ENCODE results near the gene TXNRD3. TPM values are rescaled to one million over a fixed set of nuclear protein-coding genes. Genes with fewer than 3 reads are reported as not detected.

TXNRD3 gene
- total and polyA plus RNA-seq, 2 donors from 2014 or later = 10.8 to 12.1 TPM

DNA sequence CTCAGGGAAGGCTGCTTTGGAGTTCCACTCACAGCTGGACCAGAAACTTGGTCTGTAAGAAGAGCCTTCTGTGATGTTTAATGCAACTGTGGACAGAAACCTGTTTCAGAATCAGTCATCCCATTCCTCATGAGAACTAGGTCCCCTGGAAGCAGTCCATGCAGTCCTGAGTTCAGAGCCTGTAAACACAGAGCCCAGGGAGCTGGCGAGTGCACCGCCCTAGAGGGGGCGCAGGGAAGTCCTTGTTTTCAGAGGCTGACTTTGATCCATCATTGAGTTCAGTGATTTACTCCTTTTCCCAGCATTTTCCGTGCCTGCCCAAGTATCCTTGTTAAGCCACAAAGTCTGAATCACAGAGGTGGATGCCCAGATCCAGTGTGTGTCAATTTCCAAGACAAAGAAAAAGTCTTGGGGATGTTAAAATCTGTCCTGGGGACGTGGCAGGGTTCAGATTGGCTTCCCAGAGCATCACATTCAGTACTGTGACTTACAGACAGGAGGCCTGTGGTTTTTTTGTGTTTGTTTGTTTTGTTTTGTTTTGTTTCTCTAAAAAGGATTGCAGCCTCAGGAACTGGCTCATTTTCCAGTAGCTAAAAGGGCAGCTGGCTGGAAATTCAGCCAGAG lies 9.8 kb upstream of the TXNRD3 start:
- Histone ChIP-seq H3K9me3 (ENCODE audit: control insufficient read depth in 2 of 3, insufficient read depth in 1 of 3, low read length in 3 of 3) (no peaks in the 10 kb centered on the region), H3K4me3 (ENCODE audit: low read length in 3 of 3) (no peak overlapping the region), H3K27me3 (ENCODE audit: control insufficient read depth, insufficient read depth, low read length) (no peaks in the 10 kb centered on the region), H3K9ac (ENCODE audit: low read length in 3 of 3) (no peak overlapping the region), H3K36me3 (ENCODE audit: control insufficient read depth in 2 of 3, insufficient read depth in 3 of 3, low read length in 3 of 3) (no peaks in the 10 kb centered on the region), H3K4me1 (ENCODE audit: control insufficient read depth in 2 of 3, insufficient read depth in 2 of 3, low read depth in 1 of 3, low read length in 3 of 3) (no peaks in the 10 kb centered on the region), H3K27ac (ENCODE audit: low read depth in 2 of 2, low read length in 2 of 2) (no peak overlapping the region)
- TF ChIP-seq, protein P1, sequence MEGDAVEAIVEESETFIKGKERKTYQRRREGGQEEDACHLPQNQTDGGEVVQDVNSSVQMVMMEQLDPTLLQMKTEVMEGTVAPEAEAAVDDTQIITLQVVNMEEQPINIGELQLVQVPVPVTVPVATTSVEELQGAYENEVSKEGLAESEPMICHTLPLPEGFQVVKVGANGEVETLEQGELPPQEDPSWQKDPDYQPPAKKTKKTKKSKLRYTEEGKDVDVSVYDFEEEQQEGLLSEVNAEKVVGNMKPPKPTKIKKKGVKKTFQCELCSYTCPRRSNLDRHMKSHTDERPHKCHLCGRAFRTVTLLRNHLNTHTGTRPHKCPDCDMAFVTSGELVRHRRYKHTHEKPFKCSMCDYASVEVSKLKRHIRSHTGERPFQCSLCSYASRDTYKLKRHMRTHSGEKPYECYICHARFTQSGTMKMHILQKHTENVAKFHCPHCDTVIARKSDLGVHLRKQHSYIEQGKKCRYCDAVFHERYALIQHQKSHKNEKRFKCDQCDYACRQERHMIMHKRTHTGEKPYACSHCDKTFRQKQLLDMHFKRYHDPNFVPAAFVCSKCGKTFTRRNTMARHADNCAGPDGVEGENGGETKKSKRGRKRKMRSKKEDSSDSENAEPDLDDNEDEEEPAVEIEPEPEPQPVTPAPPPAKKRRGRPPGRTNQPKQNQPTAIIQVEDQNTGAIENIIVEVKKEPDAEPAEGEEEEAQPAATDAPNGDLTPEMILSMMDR (IDR thresholded peaks at IDR 0.05; ENCODE audit: borderline replicate concordance, extremely low read depth, insufficient read depth) = no peak
- DNase-seq = no peak
- intact Hi-C loops (cut with DNase I) = no loop called here
- no peak for FAIRE-seq

DNA sequence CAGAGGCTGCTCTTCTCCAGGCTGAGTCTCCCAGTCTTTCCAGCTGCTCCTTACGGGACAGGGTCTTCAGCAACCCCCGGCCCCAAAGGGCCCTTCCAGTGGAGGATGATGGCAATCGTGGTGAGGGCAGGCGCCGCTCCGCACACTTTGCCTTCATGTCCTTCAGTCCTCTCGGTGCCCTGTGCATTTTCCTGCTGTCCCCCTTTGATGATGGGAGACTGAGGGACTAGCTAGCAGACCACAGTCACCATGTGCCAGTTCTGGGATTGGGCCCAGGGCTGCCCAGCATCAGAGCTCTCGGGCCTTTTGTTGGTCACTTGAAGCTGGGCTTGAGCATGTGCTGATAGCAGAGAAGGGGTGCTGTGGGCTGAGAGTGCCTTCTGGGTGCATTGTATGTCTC lies 8.8 kb upstream of the TXNRD3 start:
- DNase-seq (no peak), FAIRE-seq (no peak)
- no peaks in the 10 kb centered on the region for H3K4me1 ChIP-seq (ENCODE audit: control insufficient read depth in 2 of 3, insufficient read depth in 2 of 3, low read depth in 1 of 3, low read length in 3 of 3)
- no peaks in the 10 kb centered on the region for H3K36me3 ChIP-seq (ENCODE audit: control insufficient read depth in 2 of 3, insufficient read depth in 3 of 3, low read length in 3 of 3)
- no peaks in the 10 kb centered on the region for H3K9me3 ChIP-seq (ENCODE audit: control insufficient read depth in 2 of 3, insufficient read depth in 1 of 3, low read length in 3 of 3)
- H3K27me3 ChIP-seq (ENCODE audit: control insufficient read depth, insufficient read depth, low read length) = no peaks in the 10 kb centered on the region
- H3K27ac ChIP-seq (ENCODE audit: low read depth in 2 of 2, low read length in 2 of 2) = no peak overlapping the region
- no peak overlapping the region for H3K4me3 ChIP-seq (ENCODE audit: low read length in 3 of 3)
- H3K9ac ChIP-seq (ENCODE audit: low read length in 3 of 3) = no peak overlapping the region
- intact Hi-C loops (cut with DNase I) = no loop called here
- TF ChIP-seq, protein P1 (IDR thresholded peaks at IDR 0.05; ENCODE audit: borderline replicate concordance, extremely low read depth, insufficient read depth) = no peak

- intact Hi-C loops (cut with DNase I) = no loop called here
- H3K9ac ChIP-seq (ENCODE audit: low read length in 3 of 3) = no peak overlapping the region
- H3K9me3 ChIP-seq (ENCODE audit: control insufficient read depth in 2 of 3, insufficient read depth in 1 of 3, low read length in 3 of 3) = no peaks in the 10 kb centered on the region
- FAIRE-seq (no peak), DNase-seq (no peak)
- no peaks in the 10 kb centered on the region for H3K27me3 ChIP-seq (ENCODE audit: control insufficient read depth, insufficient read depth, low read length)
- H3K4me1 ChIP-seq (ENCODE audit: control insufficient read depth in 2 of 3, insufficient read depth in 2 of 3, low read depth in 1 of 3, low read length in 3 of 3) = no peaks in the 10 kb centered on the region
- no peaks in the 10 kb centered on the region for H3K36me3 ChIP-seq (ENCODE audit: control insufficient read depth in 2 of 3, insufficient read depth in 3 of 3, low read length in 3 of 3)
- no peak overlapping the region for H3K27ac ChIP-seq (ENCODE audit: low read depth in 2 of 2, low read length in 2 of 2)
- TF ChIP-seq, protein P1 (IDR thresholded peaks at IDR 0.05; ENCODE audit: borderline replicate concordance, extremely low read depth, insufficient read depth) = no peak
- H3K4me3 ChIP-seq (ENCODE audit: low read length in 3 of 3) = no peak overlapping the region
Observed at GRCh38 chr3:126663257-126663656, 8.3 kb upstream of the TXNRD3 start.
